ENCODE measurements around the gene TBXA2R. TPM values are rescaled to one million over a fixed set of nuclear protein-coding genes. Genes with fewer than 3 reads are reported as not detected.
A peak's percentile ranks its signal among the peaks of the same experiment; 100 is the strongest.
"Not testable (repeated sequence)": the region's sequence is repeated elsewhere in the genome, so short reads cannot be mapped to it uniquely, and the experiment has no call there.

Gene TBXA2R
- total RNA-seq, 1 donor, result 4.3 TPM

DNA sequence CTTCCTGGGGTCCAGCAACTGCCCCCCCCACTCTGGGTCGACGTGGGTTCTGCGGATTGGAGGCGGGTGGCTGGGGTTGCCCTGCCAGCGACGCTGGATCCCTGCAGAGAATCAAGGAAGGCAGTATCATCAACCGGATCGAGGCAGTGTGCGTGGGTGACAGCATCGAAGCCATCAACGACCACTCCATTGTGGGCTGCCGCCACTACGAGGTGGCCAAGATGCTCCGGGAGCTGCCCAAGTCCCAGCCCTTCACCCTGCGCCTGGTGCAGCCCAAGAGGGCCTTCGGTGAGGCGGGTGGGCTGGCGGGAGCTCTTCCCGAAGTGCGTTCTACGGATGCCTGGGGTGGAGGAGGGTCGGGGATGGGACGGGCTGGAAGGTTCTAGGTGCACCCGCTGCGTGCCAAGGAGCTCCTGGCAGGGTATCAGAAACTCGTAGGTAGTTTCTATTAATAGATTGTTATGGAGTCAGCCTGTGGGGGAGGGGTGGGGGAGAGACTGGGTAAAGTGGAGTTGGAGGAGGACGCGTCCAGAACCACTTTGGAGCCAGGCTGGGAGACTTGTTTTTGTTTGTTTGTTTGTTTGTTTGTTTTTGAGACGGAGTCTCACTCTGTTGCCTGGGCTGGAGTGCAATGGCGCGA lies 19.8 kb downstream of the TBXA2R start:
- no peak for DNase-seq (ENCODE audit: low read depth)

DNA sequence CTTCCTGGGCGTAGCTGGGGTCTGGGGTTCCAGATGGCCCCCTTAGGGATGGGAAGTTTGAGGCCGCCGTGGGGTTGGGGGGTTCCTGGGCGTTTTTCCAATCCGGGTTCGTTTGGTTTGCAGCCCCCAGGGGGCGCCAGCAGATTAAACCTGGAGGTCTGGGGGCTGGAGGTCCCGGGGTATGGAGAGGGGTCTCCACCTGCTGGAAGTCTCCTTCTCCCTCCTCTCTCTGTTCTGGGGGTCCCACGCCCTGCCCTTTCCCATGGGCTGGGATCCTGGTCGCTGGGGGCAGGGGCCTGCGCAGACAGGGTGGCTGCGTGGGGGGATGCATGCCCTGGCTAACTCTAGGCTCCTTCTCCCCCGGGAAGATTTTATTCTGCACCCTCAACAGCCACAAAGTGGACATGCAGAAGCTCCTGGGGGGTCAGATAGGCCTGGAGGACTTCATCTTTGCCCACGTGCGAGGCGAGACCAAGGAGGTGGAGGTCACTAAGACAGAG lies 20.5 kb downstream of the TBXA2R start:
- DNase-seq (ENCODE audit: low read depth), result no peak
- TF ChIP-seq, protein P1, sequence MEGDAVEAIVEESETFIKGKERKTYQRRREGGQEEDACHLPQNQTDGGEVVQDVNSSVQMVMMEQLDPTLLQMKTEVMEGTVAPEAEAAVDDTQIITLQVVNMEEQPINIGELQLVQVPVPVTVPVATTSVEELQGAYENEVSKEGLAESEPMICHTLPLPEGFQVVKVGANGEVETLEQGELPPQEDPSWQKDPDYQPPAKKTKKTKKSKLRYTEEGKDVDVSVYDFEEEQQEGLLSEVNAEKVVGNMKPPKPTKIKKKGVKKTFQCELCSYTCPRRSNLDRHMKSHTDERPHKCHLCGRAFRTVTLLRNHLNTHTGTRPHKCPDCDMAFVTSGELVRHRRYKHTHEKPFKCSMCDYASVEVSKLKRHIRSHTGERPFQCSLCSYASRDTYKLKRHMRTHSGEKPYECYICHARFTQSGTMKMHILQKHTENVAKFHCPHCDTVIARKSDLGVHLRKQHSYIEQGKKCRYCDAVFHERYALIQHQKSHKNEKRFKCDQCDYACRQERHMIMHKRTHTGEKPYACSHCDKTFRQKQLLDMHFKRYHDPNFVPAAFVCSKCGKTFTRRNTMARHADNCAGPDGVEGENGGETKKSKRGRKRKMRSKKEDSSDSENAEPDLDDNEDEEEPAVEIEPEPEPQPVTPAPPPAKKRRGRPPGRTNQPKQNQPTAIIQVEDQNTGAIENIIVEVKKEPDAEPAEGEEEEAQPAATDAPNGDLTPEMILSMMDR (IDR thresholded peaks at IDR 0.05; ENCODE audit: insufficient read depth, low read depth, low read length), result peak; percentile 63
- peak overlapping the region; percentile 61 for H3K4me3 ChIP-seq (ENCODE audit: low read depth, low read length)

More for the DNA sequence above, 19.8 kb downstream of the TBXA2R start:
- no peak overlapping the region for H3K4me3 ChIP-seq (ENCODE audit: low read depth, low read length)
- TF ChIP-seq, protein P1 (IDR thresholded peaks at IDR 0.05; ENCODE audit: insufficient read depth, low read depth, low read length), result no peak

DNA sequence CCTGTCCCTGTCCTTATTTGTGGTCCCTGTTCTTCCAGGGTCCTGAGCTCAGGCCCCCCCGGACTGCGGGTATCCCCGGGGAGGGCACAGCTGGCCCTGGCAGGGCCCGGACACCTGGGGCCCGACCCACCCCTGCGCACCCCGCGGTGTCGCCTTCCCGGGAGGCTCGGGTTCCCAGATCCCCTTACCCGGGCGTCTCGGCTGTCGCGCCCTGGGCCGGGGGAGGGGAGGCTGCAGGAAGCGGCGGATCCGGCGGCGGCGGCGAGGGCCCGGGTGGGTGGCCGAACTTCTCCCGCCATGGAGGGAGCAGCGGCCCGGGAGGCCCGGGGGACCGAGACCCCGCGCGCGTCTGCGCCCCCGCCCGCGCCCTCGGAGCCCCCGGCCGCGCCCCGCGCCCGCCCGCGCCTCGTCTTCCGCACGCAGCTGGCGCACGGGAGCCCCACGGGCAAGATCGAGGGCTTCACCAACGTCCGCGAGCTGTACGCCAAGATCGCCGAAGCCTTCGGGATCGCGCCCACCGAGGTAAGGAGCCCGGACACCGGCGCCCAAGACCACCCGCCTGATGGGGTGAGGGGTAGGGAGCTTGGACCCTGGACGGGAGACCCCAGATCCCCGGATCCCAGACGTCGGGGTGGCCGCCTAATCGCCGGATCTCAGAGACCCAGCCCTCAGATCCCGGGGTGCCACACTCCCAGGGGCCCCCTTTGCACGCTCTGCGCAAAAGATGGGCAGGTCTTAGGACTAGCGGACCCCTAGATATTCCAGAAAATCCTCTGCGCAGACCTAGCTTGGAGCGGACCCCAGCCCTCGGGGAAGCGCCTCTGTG lies 21.2 kb downstream of the TBXA2R start, which contains the start of gene GIPC3:
GIPC3 (plus strand) TSS at position 178 of the 826 bp plus-strand sequence; CDS start at position 298, 120 bp downstream.
- DNase-seq (ENCODE audit: low read depth), result no peak
- TF ChIP-seq, protein P1 (IDR thresholded peaks at IDR 0.05; ENCODE audit: insufficient read depth, low read depth, low read length), result no peak
- peak within 1 kb of the TSS; percentile 61 for H3K4me3 ChIP-seq (ENCODE audit: low read depth, low read length)

DNA sequence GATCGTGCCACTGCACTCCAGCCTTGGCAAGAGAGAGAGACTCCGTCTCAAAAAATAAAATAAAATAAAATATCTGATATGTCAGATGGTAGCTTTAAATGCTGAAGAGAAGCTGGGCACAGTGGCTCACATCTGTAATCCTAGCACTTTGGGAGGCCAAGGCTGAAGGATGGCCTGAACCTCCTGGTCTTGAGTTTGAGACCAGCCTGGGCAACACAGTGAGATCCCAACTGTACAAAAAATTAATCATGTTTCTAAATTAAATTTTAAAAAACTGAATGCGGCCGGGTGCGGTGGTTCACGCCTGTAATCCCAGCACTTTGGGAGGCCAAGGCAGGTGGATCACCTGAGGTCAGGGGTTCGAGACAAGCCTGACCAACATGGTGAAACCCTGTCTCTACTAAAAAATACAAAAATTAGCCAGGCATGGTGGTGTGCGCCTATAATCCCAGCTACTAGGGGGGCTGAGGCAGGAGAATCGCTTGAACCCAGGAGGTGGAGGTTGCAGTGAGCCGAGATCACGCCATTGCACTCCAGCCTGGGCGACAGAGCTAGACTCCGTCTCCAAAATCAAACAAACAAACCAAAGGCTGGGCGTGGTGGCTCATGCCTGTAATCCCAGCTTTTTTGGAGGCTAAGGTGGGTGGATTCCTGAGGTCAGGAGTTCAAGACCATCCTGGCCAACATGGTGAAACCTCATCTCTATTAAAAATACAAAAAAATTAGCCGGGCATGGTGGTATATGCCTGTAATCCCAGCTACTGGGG lies 22.5 kb downstream of the TBXA2R start:
- H3K4me3 ChIP-seq (ENCODE audit: low read depth, low read length); DNase-seq (ENCODE audit: low read depth): not testable (repeated sequence)

DNA sequence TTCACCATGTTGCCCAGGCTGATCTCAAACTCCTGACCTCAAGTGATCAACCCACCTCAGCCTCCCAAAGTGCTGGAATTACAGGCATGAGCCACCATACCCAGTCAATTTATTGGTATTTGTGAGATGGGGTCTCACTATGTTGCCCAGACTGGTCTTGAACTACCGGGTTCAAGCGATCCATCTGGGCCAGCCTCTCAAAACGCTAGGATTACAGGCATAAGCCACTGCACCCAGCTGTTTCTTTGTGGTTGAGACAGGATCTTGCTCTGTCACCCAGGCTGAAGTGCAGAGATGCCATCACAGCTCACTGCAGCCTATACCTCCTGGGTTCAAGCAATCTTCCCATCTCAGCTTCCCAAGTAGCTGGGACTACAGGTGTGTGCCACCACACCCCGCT lies 24.9 kb downstream of the TBXA2R start:
- H3K4me3 ChIP-seq (ENCODE audit: low read depth, low read length); DNase-seq (ENCODE audit: low read depth): not testable (repeated sequence)

DNA sequence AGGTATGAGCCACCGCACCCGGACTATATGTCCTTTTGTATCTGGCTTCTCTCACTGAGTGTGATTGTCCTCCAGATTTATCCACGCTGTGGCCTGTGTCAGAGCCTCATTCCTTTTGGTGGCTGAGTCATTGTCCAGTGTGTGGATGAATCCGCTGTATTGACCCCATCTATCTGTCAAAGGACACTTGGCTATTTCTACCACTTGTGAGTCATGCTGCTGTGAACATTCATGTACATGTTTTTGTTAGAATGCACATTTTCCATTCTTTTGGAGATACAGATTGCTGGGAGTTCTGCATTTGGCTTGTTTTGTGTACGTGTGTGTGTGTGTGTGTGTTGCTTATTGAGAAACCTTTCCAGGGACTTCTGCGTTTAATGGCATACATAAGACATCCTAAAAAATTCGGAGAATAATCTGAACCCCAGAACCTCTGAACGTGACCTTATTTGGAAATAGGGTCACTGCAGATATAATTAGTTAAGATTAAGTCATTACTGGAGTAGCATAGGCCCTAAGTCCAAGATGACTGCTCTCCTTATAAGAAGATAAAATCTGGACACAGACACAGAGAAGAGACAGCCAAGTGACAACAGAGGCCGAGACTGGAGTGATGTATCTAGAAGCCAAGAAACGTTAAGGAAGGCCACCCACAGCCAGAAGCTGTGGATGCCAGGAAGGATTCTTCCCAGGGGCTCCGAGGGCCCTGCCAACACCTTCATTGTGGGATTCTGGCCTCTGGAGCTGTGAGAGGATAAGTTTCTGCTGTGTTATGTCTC lies 26.3 kb downstream of the TBXA2R start:
- peak; percentile 94 for DNase-seq (ENCODE audit: low read depth)
- TF ChIP-seq, protein P1 (IDR thresholded peaks at IDR 0.05; ENCODE audit: insufficient read depth, low read depth, low read length), result no peak
- H3K4me3 ChIP-seq (ENCODE audit: low read depth, low read length), result no peak overlapping the region

DNA sequence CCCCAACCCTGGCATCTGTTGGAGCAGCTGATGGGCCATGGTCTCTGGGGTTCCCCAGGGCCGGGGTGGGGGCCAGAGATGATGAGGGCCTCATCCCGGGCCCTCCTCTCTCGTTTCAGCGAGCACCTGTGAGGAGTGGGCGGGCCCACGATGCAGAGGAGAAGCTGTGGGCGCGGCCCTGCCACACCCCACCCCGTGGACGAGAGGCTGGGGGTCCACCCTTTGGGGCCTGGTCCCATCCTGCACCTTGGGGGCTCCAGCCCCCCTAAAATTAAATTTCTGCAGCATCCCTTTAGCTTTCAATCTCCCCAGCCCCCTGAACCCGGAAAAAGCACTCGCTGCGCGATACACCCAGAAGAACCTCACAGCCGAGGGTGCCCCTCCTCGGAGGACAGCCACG lies 28.3 kb downstream of the TBXA2R start:
- DNase-seq (ENCODE audit: low read depth), result no peak
- H3K4me3 ChIP-seq (ENCODE audit: low read depth, low read length), result no peak overlapping the region
- TF ChIP-seq, protein P1 (IDR thresholded peaks at IDR 0.05; ENCODE audit: insufficient read depth, low read depth, low read length), result no peak

Measured in fibroblast of villous mesenchyme (primary cell).